Stimulated activated naive B cell treated with anti-CD40 and anti-IgM and Interleukin-4, amounts not matched to agents 10 μg/mL and 1 μg/mL and 100 μg/mL, for 72 hours (primary cell): ENCODE data around the gene ZMYM5.
A peak's percentile ranks its signal among the peaks of the same experiment; 100 is the strongest.
"Not testable (repeated sequence)": the region's sequence is repeated elsewhere in the genome, so short reads cannot be mapped to it uniquely, and the experiment has no call there.

Experiments
- ATAC-seq, 2 donors: fragments of 150-1000 bp; cut with Tn5 transposase; replicated peaks; 2 replicates each; pipeline ENCODE4 v1.10.0; 2021; ENCODE audit warnings: moderate library complexity in 1 of 2
- DNase-seq: peaks from one replicate; pipeline ENCODE4 v3.0.0; 2021
- H3K27ac Mint-ChIP-seq: one replicate; pipeline ENCODE4 v1.8.0; 2022; ENCODE audit warnings: mild to moderate bottlenecking, mixed read lengths
- H3K27me3 Mint-ChIP-seq, 2 donors: one replicate each; pipeline ENCODE4 v1.8.0; 2022; ENCODE audit warnings: mixed read lengths in 2 of 2
- H3K36me3 Mint-ChIP-seq, 2 donors: one replicate each; pipeline ENCODE4 v1.8.0; 2022; ENCODE audit warnings: mixed read lengths in 2 of 2, mild to moderate bottlenecking in 1 of 2
- H3K4me1 Mint-ChIP-seq, 2 donors: one replicate each; pipeline ENCODE4 v1.8.0; 2022; ENCODE audit warnings: mixed read lengths in 2 of 2, mild to moderate bottlenecking in 1 of 2
- H3K4me3 Mint-ChIP-seq, 2 donors: one replicate each; pipeline ENCODE4 v1.8.0; 2022; ENCODE audit warnings: mild to moderate bottlenecking in 2 of 2, mixed read lengths in 2 of 2, moderate library complexity in 1 of 2
- H3K9me3 Mint-ChIP-seq, 2 donors: one replicate each; pipeline ENCODE4 v1.8.0; 2022; ENCODE audit warnings: mixed read lengths in 2 of 2, mild to moderate bottlenecking in 1 of 2

ZMYM5 gene

DNA sequence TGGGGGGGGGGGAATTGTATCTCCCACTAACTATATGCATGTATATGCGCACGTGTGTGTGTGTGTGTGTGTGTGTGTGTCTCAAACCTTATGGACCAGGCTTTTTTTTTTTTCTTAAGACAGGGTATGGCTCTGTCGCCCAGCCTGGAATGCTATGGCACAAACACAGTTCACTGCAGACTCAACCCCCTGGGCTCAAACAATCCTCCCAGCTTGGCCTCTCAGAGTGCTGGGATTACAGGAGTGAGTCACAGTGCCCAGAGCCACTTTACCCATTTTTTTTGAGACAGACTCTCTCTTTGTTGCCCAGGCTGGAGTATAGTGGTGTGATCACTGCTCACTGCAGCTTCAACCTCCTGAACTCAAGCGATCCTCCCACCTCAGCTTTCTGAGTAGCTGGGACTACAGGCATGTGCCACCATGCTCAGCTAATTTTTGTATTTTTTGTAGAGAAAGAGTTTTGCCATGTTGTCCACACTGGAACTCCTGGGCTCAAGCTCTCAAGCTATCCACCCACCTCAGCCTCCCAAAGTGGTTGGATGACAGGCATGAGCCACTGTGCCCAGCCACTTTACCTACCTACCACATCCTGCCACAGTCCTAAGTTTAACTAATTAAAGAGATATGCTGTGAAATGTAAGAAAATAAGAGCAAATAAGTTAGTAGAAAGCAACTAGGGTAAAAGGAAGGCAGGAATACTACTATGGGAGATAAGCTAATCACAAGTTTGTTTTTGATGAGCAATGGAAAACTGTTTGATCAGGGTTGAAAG is 2.4 kb downstream of the ZMYM5 start:
- DNase-seq, result no peak
- Mint-ChIP-seq H3K9me3 (no peaks in the 10 kb centered on the region), H3K27me3 (no peaks in the 10 kb centered on the region), H3K36me3 (peaks cover 21 to 38% of the 10 kb centered on the region in 2 donors), H3K27ac (no peak overlapping the region), H3K4me1 (peaks cover 15 to 35% of the 10 kb centered on the region in 2 donors), H3K4me3 (peak overlapping the region; percentile 92 to 97)
- ATAC-seq, result no peak

DNA sequence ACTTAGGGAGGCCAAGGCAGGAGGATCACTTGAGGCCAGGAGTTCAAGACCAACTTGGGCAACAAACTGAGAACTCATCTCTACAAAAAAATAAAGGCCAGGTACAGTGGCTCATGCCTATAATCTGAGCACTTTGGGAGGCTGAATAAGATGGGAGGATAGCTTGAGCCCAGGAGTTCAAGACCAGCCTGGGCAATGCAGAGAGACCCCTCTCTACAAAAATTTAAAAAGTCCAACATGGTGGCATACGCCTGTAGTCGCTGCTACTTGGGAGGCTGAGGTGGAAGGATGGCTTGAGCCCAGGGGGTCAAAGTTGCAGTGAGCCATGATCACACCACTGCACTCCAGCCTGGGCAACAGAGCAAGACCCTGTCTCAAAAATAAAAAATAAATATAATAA is 5.8 kb downstream of the ZMYM5 start:
- Mint-ChIP-seq H3K4me1 (peaks cover 12 to 30% of the 10 kb centered on the region in 2 donors), H3K36me3 (peaks cover 25 to 46% of the 10 kb centered on the region in 2 donors)
- DNase-seq, H3K9me3 Mint-ChIP-seq, H3K4me3 Mint-ChIP-seq, H3K27ac Mint-ChIP-seq, ATAC-seq, H3K27me3 Mint-ChIP-seq: not testable (repeated sequence)

DNA sequence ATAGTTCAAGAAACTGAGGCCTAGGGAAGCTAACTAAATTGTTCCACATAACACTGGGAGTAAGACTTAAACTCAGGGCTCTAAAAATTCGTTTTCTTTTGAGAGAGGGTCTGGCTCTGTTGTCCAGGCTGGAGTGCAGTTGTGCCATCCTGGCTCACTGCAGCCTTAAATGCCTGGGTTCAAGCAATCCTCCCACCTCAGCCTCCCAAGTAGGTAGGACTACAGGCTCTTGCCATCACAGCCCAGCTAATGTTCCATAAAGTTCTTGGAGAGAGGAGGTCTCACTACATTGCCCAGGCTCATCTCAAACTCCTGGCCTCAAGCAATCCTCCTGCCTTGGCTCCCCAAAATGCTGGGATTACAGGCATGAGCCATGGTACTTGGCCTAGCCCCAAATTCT is 10.7 kb downstream of the ZMYM5 start:
- H3K36me3 Mint-ChIP-seq, result peaks cover 18 to 27% of the 10 kb centered on the region in 2 donors
- H3K4me1 Mint-ChIP-seq, result peaks cover 2 to 5% of the 10 kb centered on the region in 2 donors
- no peaks in the 10 kb centered on the region for H3K9me3 Mint-ChIP-seq
- ATAC-seq (no peak), DNase-seq (no peak)
- no peaks in the 10 kb centered on the region for H3K27me3 Mint-ChIP-seq
- H3K4me3 Mint-ChIP-seq, result no peak overlapping the region
- H3K27ac Mint-ChIP-seq, result no peak overlapping the region

DNA sequence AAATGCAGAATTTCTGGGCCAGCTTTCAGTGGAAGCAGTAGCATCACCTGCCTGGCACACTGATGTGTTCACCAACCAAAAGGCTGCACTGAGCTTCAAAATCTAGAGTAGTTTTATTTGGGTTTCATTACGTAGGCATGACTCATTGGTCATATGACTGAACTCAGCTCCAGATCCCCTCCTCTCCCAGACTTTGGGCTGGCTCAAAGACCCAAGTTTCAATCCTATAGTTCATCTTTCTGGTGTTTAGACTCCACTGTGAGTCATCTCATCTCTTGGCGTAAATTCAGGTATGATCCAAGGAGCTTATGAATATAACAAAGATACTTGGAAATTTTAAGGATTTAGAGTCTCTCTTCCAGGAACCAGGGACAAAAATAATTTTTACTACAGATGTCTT is 17.7 kb downstream of the ZMYM5 start:
- H3K36me3 Mint-ChIP-seq, result peaks cover 11 to 18% of the 10 kb centered on the region in 2 donors
- no peak overlapping the region for H3K4me3 Mint-ChIP-seq
- no peaks in the 10 kb centered on the region for H3K27me3 Mint-ChIP-seq
- H3K27ac Mint-ChIP-seq, result peak overlapping the region; percentile 9
- DNase-seq, result no peak
- H3K9me3 Mint-ChIP-seq, result no peaks in the 10 kb centered on the region
- ATAC-seq, result no peak
- peaks cover 5 to 6% of the 10 kb centered on the region in 2 donors for H3K4me1 Mint-ChIP-seq

DNA sequence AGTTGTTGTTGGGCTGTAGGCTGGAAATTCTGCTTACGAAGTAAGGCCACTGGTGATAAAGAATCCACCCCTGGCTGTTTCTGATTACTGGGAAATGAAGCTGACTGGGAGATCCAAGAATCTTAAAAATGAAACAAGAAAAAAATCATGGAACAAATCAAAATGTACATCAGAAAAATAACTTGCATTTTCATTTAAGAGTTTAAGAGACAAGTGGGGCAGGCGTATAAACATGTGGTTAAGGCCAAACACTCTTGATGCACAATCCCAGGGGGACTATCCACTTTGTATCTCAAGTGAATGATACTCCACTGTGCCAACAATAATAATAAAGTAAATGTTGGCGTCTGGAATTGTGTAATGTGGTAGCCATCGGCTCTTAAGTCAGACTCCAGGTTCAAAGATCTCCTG is 24.6 kb downstream of the ZMYM5 start:
- H3K9me3 Mint-ChIP-seq, result no peaks in the 10 kb centered on the region
- no peak overlapping the region for H3K27ac Mint-ChIP-seq
- H3K36me3 Mint-ChIP-seq, result peaks cover 38 to 42% of the 10 kb centered on the region in 2 donors
- no peak for DNase-seq
- no peaks in the 10 kb centered on the region for H3K4me1 Mint-ChIP-seq
- no peak for ATAC-seq
- no peaks in the 10 kb centered on the region for H3K27me3 Mint-ChIP-seq
- H3K4me3 Mint-ChIP-seq, result no peak overlapping the region

DNA sequence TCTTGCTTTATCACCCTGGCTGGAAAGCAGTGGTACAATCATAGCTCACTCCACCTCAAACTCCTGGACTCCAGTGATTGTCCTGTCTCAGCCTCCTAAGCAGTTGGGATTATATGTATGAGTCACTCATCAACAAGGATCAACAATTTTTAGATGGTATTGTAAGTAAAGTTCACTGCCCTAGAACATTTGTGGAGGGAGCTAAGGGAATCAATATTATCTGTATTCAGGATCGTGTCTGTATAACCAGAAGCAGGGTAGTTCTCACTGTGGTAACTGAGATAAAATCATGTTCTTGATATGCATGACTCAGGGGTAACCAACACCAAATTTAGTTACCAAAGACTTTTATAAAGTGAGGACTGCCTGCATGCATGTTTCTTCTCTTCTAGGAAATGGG is 27.0 kb downstream of the ZMYM5 start:
- ATAC-seq (no peak), DNase-seq (no peak)
- peaks cover 29 to 49% of the 10 kb centered on the region in 2 donors for H3K36me3 Mint-ChIP-seq
- H3K4me3 Mint-ChIP-seq, result no peak overlapping the region
- H3K27ac Mint-ChIP-seq, result no peak overlapping the region
- no peaks in the 10 kb centered on the region for H3K9me3 Mint-ChIP-seq
- H3K4me1 Mint-ChIP-seq, result no peaks in the 10 kb centered on the region
- no peaks in the 10 kb centered on the region for H3K27me3 Mint-ChIP-seq

DNA sequence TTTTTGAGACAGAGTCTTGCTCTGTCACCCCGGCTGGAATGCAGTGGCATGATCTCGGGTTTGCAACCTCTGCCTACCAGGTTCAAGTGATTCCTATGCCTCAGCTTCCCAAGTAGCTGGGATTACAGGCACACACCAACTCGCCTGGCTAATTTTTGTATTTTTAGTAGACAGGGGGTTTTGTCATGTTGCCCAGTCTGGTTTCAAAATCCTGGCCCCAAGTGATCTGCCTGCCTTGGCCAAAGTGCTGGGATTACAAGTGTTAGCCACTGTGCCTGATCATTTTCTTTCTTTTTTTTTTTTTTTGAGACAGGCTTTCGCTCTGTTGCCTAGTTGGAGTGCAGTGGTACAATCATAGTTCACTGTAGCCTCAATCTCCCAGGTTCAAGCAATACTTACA is 28.7 kb downstream of the ZMYM5 start:
- Mint-ChIP-seq H3K27me3 (no peaks in the 10 kb centered on the region), H3K4me1 (no peaks in the 10 kb centered on the region), H3K9me3 (no peaks in the 10 kb centered on the region), H3K36me3 (peaks cover 32 to 54% of the 10 kb centered on the region in 2 donors), H3K4me3 (no peak overlapping the region), H3K27ac (peak overlapping the region; percentile 62)
- DNase-seq (no peak), ATAC-seq (no peak)

DNA sequence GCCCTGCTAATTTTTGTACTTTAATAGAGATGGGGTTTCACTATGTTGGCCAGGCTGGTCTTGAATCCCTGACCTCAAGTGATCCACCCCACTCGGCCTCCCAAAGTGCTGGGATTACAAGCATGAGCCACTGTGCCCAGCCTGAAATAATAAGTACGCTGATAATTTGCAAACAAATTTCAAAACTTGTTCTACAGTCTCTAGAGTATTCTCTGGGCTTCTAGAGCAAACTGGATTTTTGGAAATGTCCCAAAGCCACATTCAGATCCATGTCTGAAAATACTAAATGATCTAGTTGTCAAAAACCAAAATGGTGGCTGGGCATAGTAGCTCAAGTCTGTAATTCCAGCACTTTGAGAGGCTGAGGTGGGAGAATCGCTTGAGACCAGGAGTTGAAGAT is 40.8 kb downstream of the ZMYM5 start:
- no peak for ATAC-seq
- Mint-ChIP-seq H3K27ac (no peak overlapping the region), H3K4me1 (no peaks in the 10 kb centered on the region), H3K9me3 (no peaks in the 10 kb centered on the region), H3K4me3 (no peak overlapping the region), H3K27me3 (no peaks in the 10 kb centered on the region), H3K36me3 (peaks cover 38 to 51% of the 10 kb centered on the region in 2 donors)
- no peak for DNase-seq

DNA sequence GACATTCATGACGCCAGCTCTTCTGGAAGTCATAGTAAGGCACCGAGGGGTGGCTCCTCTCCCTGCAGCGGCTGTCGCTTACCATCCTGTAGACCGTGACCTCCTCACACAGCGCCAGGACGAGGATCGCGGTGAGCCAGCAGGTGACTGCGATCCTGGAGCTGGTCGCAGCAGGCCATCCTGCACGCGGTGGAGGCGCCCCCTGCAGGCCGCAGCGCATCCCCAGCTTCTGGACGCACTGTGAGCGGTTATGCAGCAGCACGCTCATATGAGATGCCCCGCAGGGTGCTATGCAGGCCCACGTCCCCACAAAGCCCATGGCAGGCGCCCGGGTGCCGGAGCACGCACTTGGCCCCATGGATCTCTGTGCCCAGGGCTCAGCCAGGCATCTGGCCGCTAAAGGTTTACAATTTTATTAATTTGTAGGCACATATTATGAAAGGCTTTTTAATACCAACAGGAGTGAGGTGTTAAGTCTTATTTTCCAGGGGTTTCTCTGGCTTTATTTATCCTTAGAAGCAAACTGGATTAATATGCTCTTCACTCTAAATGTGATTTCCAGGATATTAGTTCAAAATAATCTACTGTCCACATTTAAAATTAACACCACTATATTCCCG is 45.1 kb downstream of the ZMYM5 start:
- Mint-ChIP-seq H3K9me3 (peaks cover 0 to 2% of the 10 kb centered on the region in 2 donors), H3K27ac (no peak overlapping the region), H3K4me3 (no peak overlapping the region), H3K36me3 (peaks cover 24 to 40% of the 10 kb centered on the region in 2 donors), H3K27me3 (no peaks in the 10 kb centered on the region), H3K4me1 (no peaks in the 10 kb centered on the region)
- peak in 1 of 2 donors; percentile 42 for ATAC-seq
- peak; percentile 7 for DNase-seq

DNA sequence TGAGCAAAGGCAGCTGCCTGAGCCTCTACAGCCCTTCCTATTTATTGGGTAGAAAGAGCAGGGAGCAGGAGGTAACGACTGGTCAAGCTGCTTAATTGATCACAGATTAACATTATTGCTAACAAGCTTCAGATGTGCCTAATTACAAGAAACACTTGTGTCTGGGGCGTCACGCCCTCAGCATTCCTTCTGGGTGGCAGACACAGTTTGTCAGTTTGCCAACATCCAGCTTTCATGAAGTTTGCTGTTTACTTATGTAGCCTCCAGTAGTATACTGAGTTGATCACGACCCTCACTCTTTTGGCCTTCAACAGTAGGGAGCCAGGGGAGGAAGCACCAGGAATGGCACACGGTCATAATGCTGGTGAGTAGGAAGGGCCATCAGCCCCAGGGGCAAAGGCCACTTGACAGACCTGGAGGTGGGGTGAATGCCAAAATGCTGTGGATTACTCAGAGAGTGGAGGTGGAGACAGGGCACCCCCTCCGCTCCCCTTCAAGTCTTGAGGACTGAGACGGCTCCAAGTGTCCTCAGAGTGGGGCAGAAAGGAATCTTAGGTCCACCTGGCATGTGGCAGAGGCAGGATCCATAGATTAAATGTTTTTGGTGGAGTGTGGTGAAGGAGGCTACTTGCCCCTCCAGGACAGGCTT is 45.8 kb downstream of the ZMYM5 start:
- no peak overlapping the region for H3K27ac Mint-ChIP-seq
- no peaks in the 10 kb centered on the region for H3K27me3 Mint-ChIP-seq
- H3K36me3 Mint-ChIP-seq, result peaks cover 24 to 36% of the 10 kb centered on the region in 2 donors
- peaks cover 0 to 2% of the 10 kb centered on the region in 2 donors for H3K9me3 Mint-ChIP-seq
- ATAC-seq, result no peak
- H3K4me1 Mint-ChIP-seq, result no peaks in the 10 kb centered on the region
- H3K4me3 Mint-ChIP-seq, result no peak overlapping the region
- DNase-seq, result no peak

DNA sequence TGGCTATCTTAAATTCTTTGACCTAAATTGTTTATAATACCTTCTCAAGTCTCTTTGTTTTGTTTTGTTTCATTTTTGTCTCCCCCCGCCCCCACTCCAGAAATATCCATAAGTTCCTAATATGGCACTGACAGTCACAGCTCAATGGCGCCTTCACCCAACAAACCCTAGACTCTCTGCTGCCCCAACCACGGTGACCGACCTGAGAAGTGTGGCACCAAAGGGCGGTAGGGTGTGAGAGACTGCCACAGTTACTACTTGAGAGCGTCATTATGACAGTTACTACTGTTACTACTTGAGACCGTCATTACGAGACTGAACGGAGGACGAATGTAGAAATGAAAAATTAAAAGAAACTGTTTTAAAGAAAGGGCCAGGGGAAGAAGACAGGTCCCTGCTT is 46.3 kb downstream of the ZMYM5 start:
- Mint-ChIP-seq H3K27me3 (no peaks in the 10 kb centered on the region), H3K27ac (no peak overlapping the region), H3K36me3 (peaks cover 28 to 40% of the 10 kb centered on the region in 2 donors), H3K9me3 (peaks cover 0 to 4% of the 10 kb centered on the region in 2 donors), H3K4me3 (no peak overlapping the region), H3K4me1 (no peaks in the 10 kb centered on the region)
- DNase-seq (no peak), ATAC-seq (no peak)

DNA sequence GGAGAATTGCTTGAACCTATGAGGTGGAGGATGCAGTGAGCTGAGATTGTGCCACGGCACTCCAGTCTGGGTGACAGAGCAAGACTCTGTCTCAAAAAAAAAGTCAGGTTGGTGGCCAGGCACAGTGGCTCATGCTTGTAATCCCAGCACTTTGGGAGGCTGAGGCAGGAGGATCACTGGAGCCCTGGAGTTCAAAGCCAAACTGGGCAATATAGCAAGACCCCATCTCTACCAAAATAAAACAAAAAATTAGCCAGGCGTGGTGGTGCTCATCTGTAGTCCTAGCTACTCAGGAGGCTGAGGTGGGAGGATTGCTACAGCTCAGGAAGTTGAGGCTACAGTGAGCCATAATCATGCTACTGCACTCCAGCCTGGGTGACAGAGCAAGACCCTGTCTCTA is 47.6 kb downstream of the ZMYM5 start:
- H3K4me1 Mint-ChIP-seq, H3K27ac Mint-ChIP-seq, H3K4me3 Mint-ChIP-seq, DNase-seq, H3K27me3 Mint-ChIP-seq, H3K9me3 Mint-ChIP-seq, ATAC-seq: not testable (repeated sequence)
- peaks cover 28 to 40% of the 10 kb centered on the region in 2 donors for H3K36me3 Mint-ChIP-seq

DNA sequence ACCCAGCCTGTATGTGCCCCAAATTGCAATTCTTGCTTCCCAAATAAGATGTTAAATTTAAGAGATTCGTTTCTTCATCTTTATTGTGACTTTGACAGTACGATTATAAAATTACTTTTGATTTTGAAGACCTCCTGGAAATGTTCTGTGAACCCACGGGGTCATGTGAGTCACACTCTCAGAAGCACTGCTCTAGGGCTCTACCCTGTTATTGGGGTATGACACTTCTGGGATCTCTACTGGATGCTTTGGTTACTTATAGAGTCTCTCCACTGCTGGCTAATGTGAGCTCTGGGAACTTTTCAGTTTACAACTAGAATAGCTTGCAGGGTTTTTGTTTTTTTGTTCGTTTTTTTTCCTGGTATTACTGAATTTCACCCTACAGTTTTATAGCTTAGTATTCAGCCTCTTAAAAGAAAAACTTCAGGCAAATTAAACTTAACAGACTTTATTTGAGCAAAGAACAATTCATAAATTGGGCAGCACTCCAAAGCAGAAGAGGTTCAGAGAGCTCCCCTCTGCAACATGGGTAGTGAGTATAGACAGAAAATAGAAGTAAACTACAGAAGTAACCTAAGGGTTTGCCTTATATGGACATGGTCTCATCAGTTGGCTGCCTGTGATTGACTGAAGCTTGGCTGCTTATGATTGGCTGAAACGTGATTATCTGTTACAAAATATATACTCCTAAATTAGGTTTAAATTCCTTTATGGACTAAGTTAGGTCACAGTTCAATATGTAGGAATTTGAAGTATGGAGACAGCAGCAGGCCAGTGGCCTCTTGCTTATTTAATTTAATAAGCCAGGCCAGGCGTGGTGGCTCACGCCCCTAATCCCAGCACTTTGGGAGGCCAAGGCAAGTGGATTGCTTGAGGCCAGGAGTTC is 52.2 kb downstream of the ZMYM5 start:
- Mint-ChIP-seq H3K9me3 (peaks cover 0 to 1% of the 10 kb centered on the region in 2 donors), H3K36me3 (peaks cover 12 to 22% of the 10 kb centered on the region in 2 donors), H3K27me3 (no peaks in the 10 kb centered on the region), H3K4me3 (no peak overlapping the region), H3K27ac (no peak overlapping the region), H3K4me1 (no peaks in the 10 kb centered on the region)
- ATAC-seq, result no peak
- no peak for DNase-seq

DNA sequence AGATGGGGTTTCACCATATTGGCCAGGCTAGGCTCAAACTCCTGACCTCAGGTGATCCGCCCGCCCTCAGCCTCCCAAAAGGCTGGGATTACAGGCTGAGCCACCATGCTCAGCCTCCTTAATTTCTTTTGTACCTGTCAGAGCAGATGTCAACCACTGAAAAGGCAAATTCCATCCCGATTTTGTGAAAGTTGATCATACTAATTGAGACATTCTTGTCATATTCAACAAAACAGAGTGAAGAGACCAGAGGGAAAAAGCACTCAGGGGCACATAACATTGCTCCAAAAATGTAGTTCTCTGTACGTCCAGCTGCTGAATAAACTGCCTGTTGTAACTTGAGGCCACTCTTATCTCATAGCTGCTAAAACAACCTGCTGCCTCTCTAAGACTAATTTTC is 53.3 kb downstream of the ZMYM5 start:
- DNase-seq (no peak), ATAC-seq (no peak)
- Mint-ChIP-seq H3K27me3 (no peaks in the 10 kb centered on the region), H3K4me1 (no peaks in the 10 kb centered on the region), H3K36me3 (peaks cover 15 to 27% of the 10 kb centered on the region in 2 donors), H3K27ac (no peak overlapping the region), H3K4me3 (no peak overlapping the region), H3K9me3 (peaks cover 0 to 1% of the 10 kb centered on the region in 2 donors)
